Tibial nerve (tissue), 4 donors: Measurements from ENCODE around the gene DHCR7. TPM values are rescaled to one million over a fixed set of nuclear protein-coding genes. Genes with fewer than 3 reads are reported as not detected.
"Not testable (repeated sequence)": the region's sequence is repeated elsewhere in the genome, so short reads cannot be mapped to it uniquely, and the experiment has no call there.

Source experiments
- DNase-seq, 2 donors: peaks; one replicate each; pipeline ENCODE4 v3.0.0-alpha.2; 2019; ENCODE audit warnings: low spot score in 2 of 2
- H3K27ac ChIP-seq, 4 donors: fragments of 200-600 bp; sonication (generic) in 3 of 4; one replicate each; pipeline ENCODE4 v1.5.1; 2017 to 2019; ENCODE audit warnings: mild to moderate bottlenecking in 1 of 4
- H3K27me3 ChIP-seq, 2 donors: fragments of 200-600 bp; sonication (generic) in 1 of 2; one replicate each; pipeline versions ENCODE4 v1.5.1 to v1.6.0; 2017 to 2019
- H3K36me3 ChIP-seq, 3 donors: fragments of 200-600 bp; sonication (generic); one replicate each; pipeline ENCODE4 v1.5.1; 2018 to 2019
- H3K4me1 ChIP-seq, 4 donors: fragments of 200-600 bp; sonication (generic) in 3 of 4; one replicate each; pipeline ENCODE4 v1.5.1; 2017 to 2019
- H3K4me3 ChIP-seq, 4 donors: fragments of 200-600 bp; sonication (generic) in 3 of 4; one replicate each; pipeline ENCODE4 v1.5.1; 2017 to 2019; ENCODE audit warnings: mild to moderate bottlenecking in 1 of 4, moderate library complexity in 1 of 4
- H3K9me3 ChIP-seq, 4 donors: fragments of 200-600 bp; sonication (generic) in 3 of 4; one replicate each; pipeline ENCODE4 v1.5.1; 2017 to 2019
- EP300 ChIP-seq, 2 donors: sonication (generic); formaldehyde crosslinking; IDR thresholded peaks; one replicate each; pipeline ENCODE4 v1.6.1; 2017; ENCODE audit warnings: antibody characterized with exemption in 2 of 2, mild to moderate bottlenecking in 1 of 2
- POLR2A ChIP-seq, 2 donors: fragments of 450-650 bp; IDR thresholded peaks; one replicate each; pipeline ENCODE4 v1.6.1; 2017; ENCODE audit warnings: antibody characterized with exemption in 2 of 2, mild to moderate bottlenecking in 2 of 2, moderate library complexity in 2 of 2
- WGBS, 2 donors: methylation state at CpG; one replicate each; pipeline ENCODE4 v1.1.5; 2018; 5-methylcytosine and 5-hydroxymethylcytosine counted together
- total RNA-seq, 4 donors: library from RNA; depleted of rRNA; stranded (reverse); fragments of >200 nt; gene quantifications; one replicate each; pipeline ENCODE4 v1.1.0, GENCODE V29; 2016
- TF ChIP-seq, protein P1 (sequence below), 5 experiments: fragments of 200-600 bp in 3 of 5; fragments of 450-650 bp in 2 of 5; sonication (generic) in 3 of 5; IDR thresholded peaks; one replicate each; pipeline ENCODE4 v1.5.1; 2016 to 2019; ENCODE audit warnings: antibody characterized with exemption in 5 of 5, mild to moderate bottlenecking in 3 of 5, moderate library complexity in 2 of 5

Gene DHCR7
- total RNA-seq, 4 donors from 2014 or later: 10.3 to 17.3 (median 14.8) TPM

DNA sequence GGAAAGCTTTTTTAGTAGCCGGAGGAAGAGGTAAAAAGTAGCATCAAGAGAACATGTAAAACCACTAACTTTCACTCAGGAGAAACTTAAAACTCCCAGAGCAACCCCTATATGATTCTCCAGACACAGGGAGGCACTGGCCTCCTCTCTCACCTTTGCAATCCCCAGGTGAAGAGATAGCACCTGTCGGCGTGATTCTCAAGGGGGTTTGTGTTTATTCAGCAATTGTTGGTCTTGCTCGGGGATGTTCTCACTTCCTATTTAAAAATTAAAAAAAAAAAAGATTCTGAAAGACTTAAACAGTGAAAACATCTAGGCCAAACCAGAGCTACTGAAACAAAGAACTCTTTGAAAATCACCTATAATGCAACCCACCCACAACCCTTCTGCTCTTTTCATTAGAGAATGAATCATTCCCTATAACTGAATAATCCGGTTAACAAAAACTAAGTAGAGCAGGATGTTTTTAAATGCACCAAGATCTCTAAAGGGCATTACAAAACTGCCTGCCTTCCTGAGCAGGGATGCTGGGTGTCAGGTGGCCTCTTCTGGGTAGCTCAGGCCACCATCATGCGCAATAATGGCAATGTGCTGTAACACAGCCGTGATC lies 24.9 kb downstream of the DHCR7 start:
- TF ChIP-seq POLR2A (IDR thresholded peaks at IDR 0.05): no peak
- TF ChIP-seq EP300 (IDR thresholded peaks at IDR 0.05): no peak
- TF ChIP-seq, protein P1, sequence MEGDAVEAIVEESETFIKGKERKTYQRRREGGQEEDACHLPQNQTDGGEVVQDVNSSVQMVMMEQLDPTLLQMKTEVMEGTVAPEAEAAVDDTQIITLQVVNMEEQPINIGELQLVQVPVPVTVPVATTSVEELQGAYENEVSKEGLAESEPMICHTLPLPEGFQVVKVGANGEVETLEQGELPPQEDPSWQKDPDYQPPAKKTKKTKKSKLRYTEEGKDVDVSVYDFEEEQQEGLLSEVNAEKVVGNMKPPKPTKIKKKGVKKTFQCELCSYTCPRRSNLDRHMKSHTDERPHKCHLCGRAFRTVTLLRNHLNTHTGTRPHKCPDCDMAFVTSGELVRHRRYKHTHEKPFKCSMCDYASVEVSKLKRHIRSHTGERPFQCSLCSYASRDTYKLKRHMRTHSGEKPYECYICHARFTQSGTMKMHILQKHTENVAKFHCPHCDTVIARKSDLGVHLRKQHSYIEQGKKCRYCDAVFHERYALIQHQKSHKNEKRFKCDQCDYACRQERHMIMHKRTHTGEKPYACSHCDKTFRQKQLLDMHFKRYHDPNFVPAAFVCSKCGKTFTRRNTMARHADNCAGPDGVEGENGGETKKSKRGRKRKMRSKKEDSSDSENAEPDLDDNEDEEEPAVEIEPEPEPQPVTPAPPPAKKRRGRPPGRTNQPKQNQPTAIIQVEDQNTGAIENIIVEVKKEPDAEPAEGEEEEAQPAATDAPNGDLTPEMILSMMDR (IDR thresholded peaks at IDR 0.05): no peak
- no peak overlapping the region for H3K27ac ChIP-seq
- no peak overlapping the region for H3K4me3 ChIP-seq
- no peaks in the 10 kb centered on the region for H3K4me1 ChIP-seq
- no peaks in the 10 kb centered on the region for H3K9me3 ChIP-seq
- 55 to 60% methylated on average over 7 of the region's 7 CpGs for WGBS, 2 donors
- no peak for DNase-seq
- H3K36me3 ChIP-seq: no peaks in the 10 kb centered on the region
- no peaks in the 10 kb centered on the region for H3K27me3 ChIP-seq

DNA sequence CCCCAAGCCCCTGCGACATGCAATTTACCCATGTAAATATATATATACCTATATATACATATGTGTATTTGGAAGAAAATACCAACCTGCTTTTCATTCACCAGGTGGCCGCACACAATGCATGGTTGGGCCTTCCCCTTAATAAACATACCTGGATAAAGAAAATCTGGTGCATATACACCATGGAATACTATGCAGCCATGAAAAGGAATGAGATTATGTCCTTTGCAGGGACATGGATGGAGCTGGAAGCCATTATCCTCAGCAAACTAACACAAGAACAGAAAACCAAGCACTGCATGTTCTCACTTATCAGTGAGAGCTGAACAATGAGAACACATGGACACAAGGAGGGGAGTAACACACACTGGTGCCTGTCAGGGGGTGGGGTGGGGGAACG lies 25.9 kb downstream of the DHCR7 start:
- WGBS, 2 donors: 99% methylated on average over 3 of the region's 3 CpGs
- H3K4me3 ChIP-seq, DNase-seq, H3K27ac ChIP-seq, H3K9me3 ChIP-seq, H3K36me3 ChIP-seq, H3K27me3 ChIP-seq, H3K4me1 ChIP-seq: not testable (repeated sequence)

GRCh38 chr11:71421392-71421950 lies 26.7 kb downstream of the DHCR7 start:
- WGBS, 2 donors: 78 to 80% methylated on average over 12 of the region's 12 CpGs
- H3K9me3 ChIP-seq: no peaks in the 10 kb centered on the region
- no peak overlapping the region for H3K4me3 ChIP-seq
- H3K27me3 ChIP-seq: no peaks in the 10 kb centered on the region
- H3K4me1 ChIP-seq: no peaks in the 10 kb centered on the region
- H3K36me3 ChIP-seq: no peaks in the 10 kb centered on the region
- no peak for TF ChIP-seq POLR2A (IDR thresholded peaks at IDR 0.05)
- H3K27ac ChIP-seq: no peak overlapping the region
- DNase-seq: no peak

DNA sequence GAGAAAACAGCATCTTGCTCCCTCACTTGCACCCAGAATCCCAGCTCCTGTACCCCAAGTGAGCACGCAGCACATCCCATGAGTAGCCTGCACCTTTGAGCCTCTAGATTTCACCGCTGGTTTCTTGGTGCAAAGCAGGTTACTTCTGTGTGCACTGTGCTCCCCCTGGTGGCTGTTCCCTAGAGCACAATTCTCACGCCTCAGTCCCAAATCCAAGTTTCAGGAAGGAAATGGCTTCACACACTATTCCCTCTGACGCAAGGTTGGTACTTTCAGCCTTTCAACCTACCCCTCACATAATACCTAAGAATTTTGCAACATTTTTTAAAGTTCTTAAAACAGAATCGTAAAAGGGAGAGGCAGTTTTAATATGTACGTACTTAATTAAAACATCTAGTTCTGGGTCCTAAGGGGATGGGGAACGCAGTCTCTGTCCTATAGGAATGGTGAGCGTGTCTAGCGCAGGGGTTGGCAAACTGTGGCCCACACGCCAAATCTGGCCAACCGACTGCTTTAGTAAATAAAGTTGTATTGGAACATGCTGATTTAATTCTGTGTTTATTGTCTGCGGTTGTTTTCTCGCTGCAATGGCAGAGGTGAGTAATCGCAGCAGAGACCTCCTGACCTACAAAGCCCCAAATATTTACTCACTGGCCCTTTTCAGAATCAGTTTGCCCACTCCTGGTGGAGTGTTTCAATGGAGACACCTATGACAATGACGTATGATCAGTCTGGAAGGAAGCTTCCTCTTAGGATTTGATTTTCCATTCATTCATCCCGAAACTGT lies 27.5 kb downstream of the DHCR7 start:
- 72 to 77% methylated on average over 16 of the region's 16 CpGs for WGBS, 2 donors

GRCh38 chr11:71418643-71419042 lies 29.6 kb downstream of the DHCR7 start:
- no peaks in the 10 kb centered on the region for H3K9me3 ChIP-seq
- TF ChIP-seq POLR2A (IDR thresholded peaks at IDR 0.05) (no peak), EP300 (IDR thresholded peaks at IDR 0.05) (no peak)
- TF ChIP-seq, protein P1 (IDR thresholded peaks at IDR 0.05): no peak
- no peak overlapping the region for H3K27ac ChIP-seq
- H3K27me3 ChIP-seq: no peaks in the 10 kb centered on the region
- H3K4me1 ChIP-seq: no peaks in the 10 kb centered on the region
- WGBS, 2 donors: 60 to 64% methylated on average over 8 of the region's 8 CpGs
- DNase-seq: no peak
- no peak overlapping the region for H3K4me3 ChIP-seq
- H3K36me3 ChIP-seq: no peaks in the 10 kb centered on the region

More for the DNA sequence above, 27.5 kb downstream of the DHCR7 start:
- Histone ChIP-seq H3K27me3 (no peaks in the 10 kb centered on the region), H3K36me3 (no peaks in the 10 kb centered on the region), H3K4me3 (no peak overlapping the region), H3K27ac (no peak overlapping the region), H3K4me1 (no peaks in the 10 kb centered on the region), H3K9me3 (no peaks in the 10 kb centered on the region)
- no peak for DNase-seq
- TF ChIP-seq, protein P1 (IDR thresholded peaks at IDR 0.05): peak in 3 of 5 experiments; percentile 14 to 39 (median 26)
- no peak for TF ChIP-seq EP300 (IDR thresholded peaks at IDR 0.05)
- no peak for TF ChIP-seq POLR2A (IDR thresholded peaks at IDR 0.05)

- H3K27me3 ChIP-seq: no peaks in the 10 kb centered on the region
- no peaks in the 10 kb centered on the region for H3K9me3 ChIP-seq
- TF ChIP-seq POLR2A (IDR thresholded peaks at IDR 0.05) (no peak), EP300 (IDR thresholded peaks at IDR 0.05) (no peak)
- TF ChIP-seq, protein P1 (IDR thresholded peaks at IDR 0.05): no peak
Observed at GRCh38 chr11:71414645-71415044, 33.5 kb downstream of the DHCR7 start.

More at GRCh38 chr11:71414645-71415044, 33.5 kb downstream of the DHCR7 start:
- H3K4me3 ChIP-seq: no peak overlapping the region
- no peak overlapping the region for H3K27ac ChIP-seq
- DNase-seq: no peak
- no peaks in the 10 kb centered on the region for H3K36me3 ChIP-seq
- H3K4me1 ChIP-seq: no peaks in the 10 kb centered on the region
